ENCODE results near the gene SLC6A18.

The SLC6A18 gene

DNA sequence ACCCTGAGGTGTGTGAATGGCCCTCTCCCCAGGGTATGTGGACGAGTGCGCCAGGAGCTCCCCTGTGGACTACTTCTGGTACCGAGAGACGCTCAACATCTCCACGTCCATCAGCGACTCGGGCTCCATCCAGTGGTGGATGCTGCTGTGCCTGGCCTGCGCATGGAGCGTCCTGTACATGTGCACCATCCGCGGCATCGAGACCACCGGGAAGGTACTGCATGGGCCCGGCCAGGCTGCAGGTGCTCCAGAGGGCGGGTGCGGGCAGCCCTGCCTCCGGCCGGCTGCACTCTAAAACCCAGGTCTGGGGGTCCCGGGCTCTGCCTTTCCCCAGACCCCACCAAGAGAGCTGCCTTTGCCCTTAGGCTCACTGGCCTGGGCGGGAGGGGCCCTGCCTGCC, 12.9 kb upstream of the SLC6A18 start:
- no peak for DNase-seq (ENCODE audit: low read depth)
- H3K4me3 ChIP-seq (ENCODE audit: low read depth, low read length): no peak overlapping the region
- TF ChIP-seq, protein P1, sequence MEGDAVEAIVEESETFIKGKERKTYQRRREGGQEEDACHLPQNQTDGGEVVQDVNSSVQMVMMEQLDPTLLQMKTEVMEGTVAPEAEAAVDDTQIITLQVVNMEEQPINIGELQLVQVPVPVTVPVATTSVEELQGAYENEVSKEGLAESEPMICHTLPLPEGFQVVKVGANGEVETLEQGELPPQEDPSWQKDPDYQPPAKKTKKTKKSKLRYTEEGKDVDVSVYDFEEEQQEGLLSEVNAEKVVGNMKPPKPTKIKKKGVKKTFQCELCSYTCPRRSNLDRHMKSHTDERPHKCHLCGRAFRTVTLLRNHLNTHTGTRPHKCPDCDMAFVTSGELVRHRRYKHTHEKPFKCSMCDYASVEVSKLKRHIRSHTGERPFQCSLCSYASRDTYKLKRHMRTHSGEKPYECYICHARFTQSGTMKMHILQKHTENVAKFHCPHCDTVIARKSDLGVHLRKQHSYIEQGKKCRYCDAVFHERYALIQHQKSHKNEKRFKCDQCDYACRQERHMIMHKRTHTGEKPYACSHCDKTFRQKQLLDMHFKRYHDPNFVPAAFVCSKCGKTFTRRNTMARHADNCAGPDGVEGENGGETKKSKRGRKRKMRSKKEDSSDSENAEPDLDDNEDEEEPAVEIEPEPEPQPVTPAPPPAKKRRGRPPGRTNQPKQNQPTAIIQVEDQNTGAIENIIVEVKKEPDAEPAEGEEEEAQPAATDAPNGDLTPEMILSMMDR (IDR thresholded peaks at IDR 0.05; ENCODE audit: low read depth, low read length, missing control alignments): no peak

DNA sequence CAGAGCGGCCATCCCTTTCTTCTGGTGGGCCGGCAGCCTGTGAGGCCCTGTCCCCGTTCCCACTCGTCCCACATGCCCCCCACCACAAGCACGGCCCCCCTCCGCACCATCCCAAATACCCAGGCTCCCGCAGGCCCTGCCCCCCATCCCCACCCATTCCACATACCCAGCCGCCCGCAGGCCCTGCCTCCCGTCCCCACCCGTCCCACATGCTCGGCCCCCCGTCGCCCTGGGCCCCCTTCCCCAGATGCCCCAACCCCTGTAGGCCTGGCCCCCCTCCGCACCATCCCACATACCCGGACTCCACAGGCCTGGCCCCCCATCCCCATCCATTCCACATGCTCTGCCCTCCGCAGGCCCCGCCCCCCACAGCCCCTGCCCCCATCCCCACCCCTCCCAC, 12.3 kb upstream of the SLC6A18 start:
- no peak for DNase-seq (ENCODE audit: low read depth)
- H3K4me3 ChIP-seq (ENCODE audit: low read depth, low read length): no peak overlapping the region
- TF ChIP-seq, protein P1 (IDR thresholded peaks at IDR 0.05; ENCODE audit: low read depth, low read length, missing control alignments): no peak

DNA sequence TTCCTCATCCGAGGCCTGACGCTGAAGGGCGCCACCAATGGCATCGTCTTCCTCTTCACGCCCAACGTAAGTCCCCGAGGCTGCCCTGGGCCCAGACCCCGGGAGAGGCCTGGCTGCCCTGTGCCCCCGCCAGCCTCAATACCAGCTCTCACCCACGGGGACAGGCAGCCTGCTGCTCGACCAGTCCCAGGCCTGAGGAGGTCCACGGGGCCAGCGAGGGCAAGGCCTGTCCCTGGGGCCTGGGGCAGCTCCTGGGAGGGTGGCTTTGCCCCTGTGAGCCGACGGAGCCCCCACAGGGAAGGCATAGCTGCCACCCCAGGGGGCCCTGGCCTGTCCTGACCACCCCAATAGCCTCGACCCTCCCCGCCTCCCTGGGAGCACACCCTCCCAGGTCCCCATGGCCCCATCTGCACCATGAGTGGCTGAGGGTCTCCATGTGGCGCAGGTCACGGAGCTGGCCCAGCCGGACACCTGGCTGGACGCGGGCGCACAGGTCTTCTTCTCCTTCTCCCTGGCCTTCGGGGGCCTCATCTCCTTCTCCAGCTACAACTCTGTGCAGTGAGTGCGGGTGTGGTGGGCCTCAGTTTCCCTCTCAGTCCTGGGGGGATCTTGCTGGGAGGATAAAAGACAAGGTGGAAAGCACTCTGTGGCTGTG, 11.5 kb upstream of the SLC6A18 start:
- TF ChIP-seq, protein P1 (IDR thresholded peaks at IDR 0.05; ENCODE audit: low read depth, low read length, missing control alignments): no peak
- no peak overlapping the region for H3K4me3 ChIP-seq (ENCODE audit: low read depth, low read length)
- no peak for DNase-seq (ENCODE audit: low read depth)

DNA sequence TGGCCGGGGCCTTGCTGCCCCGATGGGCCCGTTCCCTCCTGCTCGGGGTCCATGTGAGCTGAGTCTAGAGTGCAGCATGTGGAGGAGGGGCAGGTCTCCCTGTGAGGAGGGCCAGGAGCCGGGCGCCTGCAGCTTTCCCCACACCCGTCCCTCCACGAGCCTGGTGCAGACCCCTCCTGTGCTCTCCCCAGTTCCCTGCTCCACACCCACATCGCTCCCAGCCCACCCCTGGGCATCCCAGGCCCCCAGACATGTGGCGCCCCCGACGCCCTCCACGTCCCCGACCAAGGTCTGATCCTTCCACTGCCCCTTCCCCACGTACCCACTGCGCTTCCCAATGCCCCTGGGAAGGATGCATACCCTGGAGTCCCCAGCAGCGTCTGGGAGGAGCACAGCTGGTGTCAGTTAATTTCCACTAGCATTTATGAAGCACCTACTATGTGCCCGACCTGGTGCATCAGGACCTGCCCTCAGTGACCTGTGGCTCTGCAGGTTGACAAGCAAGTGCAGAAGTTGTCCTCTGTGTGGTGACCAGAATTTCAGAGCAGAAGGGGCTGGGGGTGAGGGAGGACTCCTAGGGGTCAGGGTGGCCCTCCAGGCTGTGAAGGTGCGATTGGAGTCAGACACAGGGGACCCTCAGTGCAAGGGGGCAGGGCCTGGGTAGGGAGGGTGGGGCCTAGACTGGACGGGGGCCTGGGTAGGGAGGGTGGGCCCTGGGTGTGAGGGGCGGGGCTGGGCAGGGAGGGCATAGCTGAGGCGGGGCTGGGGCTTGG, 10.8 kb upstream of the SLC6A18 start:
- TF ChIP-seq, protein P1 (IDR thresholded peaks at IDR 0.05; ENCODE audit: low read depth, low read length, missing control alignments): no peak
- DNase-seq (ENCODE audit: low read depth): no peak
- no peak overlapping the region for H3K4me3 ChIP-seq (ENCODE audit: low read depth, low read length)

DNA sequence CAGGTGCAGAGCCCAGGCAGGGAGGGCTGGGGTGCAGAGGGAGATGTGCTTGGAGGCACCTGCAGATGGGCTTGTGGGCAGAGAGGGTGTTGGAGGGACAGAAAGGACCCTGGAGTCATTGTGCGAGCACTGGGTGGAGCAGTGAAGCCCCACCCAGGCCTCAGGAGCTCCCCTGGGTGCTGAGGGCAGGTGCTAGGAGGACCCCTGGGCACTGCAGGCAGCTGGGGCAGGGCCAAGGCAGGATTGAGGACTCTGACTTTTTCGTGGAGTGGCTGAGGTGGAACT, 10.3 kb upstream of the SLC6A18 start:
- no peak overlapping the region for H3K4me3 ChIP-seq (ENCODE audit: low read depth, low read length)
- TF ChIP-seq, protein P1 (IDR thresholded peaks at IDR 0.05; ENCODE audit: low read depth, low read length, missing control alignments): no peak
- DNase-seq (ENCODE audit: low read depth): no peak

DNA sequence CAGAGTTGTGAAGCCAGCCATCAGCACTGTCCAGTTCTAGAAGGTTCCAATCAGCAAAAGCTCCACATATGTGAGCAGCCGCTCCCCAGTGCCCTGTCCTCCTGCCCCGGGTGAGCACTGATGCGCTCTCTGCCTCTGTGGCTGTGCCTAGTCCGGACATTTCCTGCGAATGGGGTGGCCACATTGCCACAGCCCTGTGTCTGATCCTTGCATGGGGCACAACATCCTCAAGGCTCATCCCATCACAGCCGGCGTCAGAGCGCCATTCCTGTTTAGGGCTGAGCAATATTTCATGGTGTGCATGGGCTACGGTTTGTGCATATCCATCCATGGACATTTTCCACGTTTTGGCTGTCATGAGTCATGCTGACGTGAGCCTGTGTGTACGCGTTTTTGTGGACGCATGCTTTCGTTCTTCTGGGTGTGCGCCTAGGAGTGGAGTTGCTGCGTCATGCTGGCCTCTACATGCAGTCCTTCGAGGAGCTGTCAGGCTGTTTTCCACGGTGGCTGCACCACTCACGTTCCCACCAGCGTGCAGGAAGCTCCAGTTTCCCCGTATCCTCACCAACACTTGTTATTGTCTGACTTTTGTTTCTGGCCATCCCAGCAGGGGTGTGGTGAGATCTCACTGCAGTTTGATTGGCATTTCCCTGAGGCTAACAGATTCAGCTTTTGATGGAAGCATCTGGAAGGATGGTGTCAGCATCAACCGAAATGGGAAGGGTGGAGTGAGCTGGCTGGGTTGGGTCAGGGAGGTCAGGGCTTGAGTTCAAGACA, 9.7 kb upstream of the SLC6A18 start:
- no peak for DNase-seq (ENCODE audit: low read depth)
- TF ChIP-seq, protein P1 (IDR thresholded peaks at IDR 0.05; ENCODE audit: low read depth, low read length, missing control alignments): no peak
- H3K4me3 ChIP-seq (ENCODE audit: low read depth, low read length): no peak overlapping the region

Data from GM12864 (cell line).